Measurements from ENCODE around the gene C1QTNF6.

C1QTNF6 gene

GRCh38 chr22:37160027-37160426 lies 28.0 kb downstream of the C1QTNF6 start:
- no peak for DNase-seq

DNA sequence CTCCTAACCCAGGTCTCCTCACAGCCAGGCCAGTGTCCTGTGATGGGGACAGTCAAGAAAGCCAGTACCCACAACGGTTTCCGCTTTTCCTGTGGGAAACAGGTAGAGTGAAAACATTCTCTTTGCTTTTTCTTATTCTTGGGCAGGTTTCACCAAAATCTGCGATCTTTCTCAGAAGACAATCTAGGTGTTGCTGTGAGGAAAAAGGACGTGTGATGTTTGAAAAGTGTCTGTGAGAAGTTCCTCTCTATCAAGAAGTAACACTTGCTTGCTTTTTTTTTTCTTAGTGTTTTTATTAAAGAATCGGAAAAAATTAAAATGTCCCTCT lies 29.1 kb downstream of the C1QTNF6 start:
- no peak for DNase-seq

- DNase-seq = no peak
These were observed 30.3 kb downstream of the C1QTNF6 start for GRCh38 chr22:37157516-37158285.

DNA sequence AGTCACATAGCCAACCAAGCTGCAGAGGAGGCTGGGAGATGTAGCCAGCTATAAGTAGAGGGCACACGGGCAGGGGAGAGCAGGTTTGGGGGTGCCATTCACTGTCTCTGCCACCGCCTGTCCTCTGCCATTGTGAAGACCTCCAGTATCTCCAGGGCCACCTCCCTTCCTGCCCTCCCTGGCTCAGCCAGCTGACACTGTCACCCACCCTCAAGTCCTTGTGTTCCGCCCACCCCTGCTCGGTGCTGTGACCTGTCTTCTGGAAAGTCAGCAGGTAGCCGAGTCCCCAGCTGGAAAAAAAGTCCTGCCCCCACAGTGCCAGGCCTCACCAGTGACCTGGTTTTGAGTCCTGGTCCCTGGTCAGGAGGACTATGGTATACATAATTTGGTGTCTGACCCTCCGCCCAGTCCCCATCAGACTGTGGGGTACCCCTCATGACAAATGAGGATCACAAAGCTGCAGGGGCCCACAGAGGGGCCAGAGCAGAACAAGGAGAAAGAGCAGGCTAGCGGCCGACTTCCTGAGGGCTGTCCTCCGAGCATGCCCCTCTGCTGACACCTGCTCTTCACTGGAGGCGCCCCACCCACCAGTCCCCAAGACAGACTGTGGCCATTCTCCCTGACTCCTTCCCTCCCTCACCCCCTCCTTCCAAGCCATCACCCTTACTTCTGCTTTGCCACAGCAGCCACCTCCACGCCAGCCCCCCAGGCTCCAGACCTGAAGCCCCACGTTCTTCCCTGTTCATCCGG lies 31.2 kb downstream of the C1QTNF6 start:
- no peak for DNase-seq

DNA sequence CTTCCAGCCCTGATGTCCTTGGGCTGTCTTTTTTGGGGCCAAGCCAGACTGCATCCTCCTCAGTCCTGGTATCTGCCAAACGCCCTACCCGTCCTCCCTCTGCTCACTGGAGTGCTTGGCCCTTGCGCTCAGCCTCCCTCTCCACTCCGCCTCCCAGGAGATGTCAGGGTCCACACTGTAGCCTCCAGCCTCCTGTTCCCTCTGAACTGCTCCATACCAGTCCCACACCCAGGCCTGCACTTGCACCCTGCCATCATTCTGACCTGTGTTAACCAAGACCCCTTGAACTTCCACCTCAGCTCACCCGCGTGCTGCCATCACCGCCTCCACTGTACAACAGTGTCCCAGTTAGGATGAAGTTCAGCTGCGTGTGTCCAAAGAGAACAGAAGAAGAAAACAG lies 32.1 kb downstream of the C1QTNF6 start:
- DNase-seq = no peak

- no peak for DNase-seq
These were observed 32.9 kb downstream of the C1QTNF6 start for GRCh38 chr22:37154925-37155712.

GRCh38 chr22:37153901-37154300 lies 34.1 kb downstream of the C1QTNF6 start:
- no peak for DNase-seq

DNA sequence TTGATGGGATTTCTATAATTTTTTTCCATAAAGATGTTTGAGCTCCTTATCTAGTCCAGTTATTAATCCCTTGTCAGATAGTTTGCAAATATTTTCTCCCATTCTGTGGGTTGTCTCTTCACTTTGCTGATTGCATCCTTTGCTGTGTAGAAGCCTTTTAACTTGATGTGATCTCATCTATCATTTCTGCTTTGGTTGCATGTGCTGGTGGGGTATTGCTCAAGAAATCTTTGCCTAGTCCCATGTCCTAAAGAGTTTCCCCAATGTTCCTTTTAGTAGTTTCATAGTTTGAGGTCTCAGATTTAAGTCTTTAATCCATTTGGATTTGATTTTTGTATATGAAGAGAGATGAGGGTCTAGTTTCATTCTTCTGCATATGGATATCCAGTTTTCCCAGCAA lies 36.6 kb downstream of the C1QTNF6 start:
- DNase-seq = no peak

DNA sequence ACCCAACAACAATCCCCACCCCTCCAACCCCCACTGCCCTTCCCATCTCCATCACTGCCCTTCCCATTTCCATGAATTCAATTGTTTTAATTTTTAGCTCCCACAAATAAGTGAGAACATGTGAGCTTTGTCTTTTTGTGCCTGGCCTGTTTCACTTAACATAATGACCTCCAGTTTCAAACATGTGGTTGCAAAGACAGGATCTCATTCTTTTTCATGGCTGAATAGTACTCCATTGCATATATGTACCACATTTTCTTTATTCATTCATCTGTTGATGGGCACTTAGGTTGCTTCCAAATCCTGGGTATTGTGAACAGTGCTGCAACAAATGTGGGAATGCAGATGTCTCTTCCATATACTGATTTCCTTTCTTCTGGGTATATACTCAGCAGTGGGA lies 37.3 kb downstream of the C1QTNF6 start:
- DNase-seq = no peak

DNA sequence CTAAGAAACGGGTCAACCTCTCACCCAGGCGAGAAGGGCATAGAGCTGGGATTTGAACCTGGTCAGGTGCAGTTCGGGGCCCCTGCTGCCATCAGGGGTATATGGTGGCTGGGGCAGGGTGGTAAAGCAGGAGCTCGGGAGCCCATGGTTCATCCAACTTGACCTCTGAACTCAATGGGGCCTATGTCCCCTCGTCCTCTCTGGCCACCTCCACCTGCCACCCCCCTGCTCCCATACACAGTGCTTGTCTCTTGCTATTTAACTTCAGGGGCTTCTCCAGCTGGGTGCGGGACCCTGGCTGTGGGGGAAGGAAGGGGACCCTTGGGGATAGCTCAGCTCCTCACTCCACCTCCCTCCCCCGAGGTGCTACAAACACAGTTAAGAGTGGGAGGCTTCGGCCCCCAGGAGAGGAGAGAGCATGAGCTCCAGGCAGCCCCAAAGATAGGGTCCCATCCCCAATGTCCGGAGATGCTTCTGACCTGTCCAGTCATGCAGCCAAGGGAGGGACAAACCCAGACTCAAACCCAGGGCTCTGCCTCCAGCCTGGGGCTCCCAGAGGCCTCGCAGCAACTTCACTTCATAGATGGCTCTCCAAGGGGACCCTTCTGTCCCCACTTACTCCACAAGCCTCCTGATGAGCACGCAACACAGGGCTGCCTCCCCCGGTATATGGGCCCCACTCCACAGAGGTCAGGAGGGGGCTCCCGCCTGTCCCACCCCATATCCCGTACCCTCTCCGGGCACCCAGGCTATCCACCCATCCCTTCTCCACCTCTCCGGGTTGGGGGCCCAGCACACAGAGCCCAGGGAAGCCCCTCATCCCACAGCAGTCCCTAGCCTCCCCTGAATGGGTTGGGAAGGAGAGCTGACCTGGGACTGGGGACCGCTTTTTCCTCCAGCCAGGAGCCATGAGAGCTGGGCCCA lies 39.0 kb downstream of the C1QTNF6 start:
- no peak for DNase-seq

- DNase-seq = peak in 3 of 6 experiments; percentile 13 to 30 (median 15)
These were observed 39.9 kb downstream of the C1QTNF6 start for GRCh38 chr22:37148031-37148651.

DNA sequence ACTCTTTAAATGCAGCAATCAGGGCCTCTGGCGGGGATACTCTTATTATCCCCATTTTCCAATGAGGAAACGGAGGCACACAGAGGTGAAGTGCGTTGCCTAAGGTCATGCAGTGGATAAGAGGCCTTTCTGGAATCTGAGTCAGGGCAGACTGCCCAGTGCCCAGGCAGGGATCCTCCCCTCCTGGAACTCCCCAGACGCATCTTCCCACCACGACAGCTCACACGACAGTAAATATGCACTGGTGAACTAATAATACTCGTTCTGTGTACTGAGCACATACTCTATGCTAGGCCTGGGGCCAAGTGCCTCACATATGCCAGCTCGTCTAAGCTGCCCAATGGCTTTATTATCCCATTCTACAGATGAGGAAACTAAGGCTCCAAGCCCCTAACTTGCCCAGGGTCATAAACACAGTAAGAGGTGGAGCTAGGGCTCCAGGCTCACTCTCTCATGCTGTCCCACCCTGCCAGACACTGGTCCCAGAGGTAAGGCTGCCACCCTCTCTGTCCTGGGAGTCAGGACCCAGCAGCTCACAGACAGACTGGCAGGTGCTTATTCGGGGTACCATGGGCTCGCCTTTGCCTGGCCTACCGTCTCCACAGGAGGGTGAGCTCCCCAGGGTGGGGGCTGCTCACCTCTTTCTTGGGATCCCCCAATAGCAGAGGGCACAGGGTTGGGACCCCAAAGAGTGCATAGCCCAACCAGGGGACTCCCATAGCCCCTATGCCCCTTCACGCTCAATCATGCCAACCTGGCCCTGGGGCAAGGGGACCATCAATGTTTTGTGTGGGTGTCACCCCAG lies 40.7 kb downstream of the C1QTNF6 start:
- DNase-seq = no peak

- no peak for DNase-seq
These were observed 41.4 kb downstream of the C1QTNF6 start for GRCh38 chr22:37146507-37147180.

DNA sequence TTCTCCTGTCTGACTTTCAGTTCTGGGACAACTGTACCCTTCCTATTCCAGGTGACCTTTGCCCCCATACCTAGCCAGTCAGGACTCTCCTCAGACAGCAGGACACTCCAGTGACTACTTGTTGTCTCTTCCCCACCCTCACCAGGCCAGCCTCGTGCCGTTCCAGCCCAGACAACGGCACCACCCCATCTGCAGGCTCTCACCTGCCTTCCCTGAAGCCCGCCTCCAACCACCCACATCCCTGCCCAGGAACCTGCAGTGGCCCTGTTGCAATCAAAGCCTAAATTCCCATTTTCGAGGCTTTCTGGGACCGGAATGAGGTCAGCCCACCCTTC lies 42.0 kb downstream of the C1QTNF6 start:
- DNase-seq = no peak

DNA sequence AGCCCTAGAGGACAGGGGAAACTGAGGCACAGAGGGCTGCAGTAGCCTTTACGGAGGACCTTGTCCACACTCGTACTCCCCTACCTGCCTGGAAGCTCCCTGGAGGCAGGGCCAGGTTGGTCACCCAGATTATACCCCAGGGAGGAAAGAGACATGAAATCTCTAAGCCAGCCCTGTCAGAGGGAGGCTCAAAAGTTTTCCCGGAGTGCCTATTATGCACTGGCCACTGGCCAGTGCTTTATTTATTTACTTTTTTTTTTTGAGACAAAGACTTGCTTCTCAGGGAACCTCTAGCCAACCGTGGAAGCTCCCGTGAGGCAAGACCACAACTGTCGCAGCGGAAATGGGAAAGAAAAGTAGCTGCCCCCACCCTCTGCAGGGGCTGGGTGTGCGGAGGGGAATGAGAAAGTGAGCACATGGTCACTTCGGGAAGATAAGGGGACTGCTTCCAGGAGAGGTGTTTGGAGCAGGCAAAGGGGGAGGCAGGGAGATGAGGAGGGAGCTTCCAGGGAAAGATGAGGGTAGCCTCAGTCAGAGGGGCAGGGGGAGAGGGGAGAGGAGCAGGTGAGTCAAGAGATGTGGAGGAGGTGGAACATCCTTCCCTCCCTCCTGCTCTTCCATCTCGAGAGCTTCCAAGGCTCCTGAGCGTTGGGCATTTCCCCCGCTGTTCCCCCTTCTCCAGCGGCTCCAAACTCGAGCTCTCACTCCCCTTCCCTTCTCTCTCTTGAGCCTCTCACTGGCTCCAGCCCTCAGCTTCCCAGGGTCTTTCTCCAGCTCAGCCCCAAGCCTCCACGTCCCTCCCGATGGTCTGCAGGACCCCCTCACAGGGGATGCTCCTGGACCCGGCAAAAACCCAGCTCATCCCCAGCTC lies 42.6 kb downstream of the C1QTNF6 start:
- DNase-seq = no peak

DNA sequence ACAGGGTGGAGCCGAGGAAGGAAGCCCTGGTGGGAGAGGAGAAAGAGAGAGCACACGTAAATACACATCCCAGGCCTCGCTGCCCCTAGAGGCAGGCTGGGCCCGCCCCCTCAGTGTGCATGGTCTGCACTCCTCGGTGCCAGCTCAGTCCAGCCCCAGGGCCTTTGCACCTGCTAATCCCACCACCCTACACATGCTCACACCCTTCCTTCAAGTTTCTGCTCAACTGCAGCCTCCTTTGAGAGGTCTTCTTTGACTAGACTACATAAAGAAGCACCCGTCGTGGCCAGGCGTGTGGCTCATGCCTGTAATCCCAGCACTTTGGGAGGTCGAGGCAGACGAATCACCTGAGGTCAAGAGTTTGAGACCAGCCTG lies 43.9 kb downstream of the C1QTNF6 start:
- DNase-seq = no peak

DNA sequence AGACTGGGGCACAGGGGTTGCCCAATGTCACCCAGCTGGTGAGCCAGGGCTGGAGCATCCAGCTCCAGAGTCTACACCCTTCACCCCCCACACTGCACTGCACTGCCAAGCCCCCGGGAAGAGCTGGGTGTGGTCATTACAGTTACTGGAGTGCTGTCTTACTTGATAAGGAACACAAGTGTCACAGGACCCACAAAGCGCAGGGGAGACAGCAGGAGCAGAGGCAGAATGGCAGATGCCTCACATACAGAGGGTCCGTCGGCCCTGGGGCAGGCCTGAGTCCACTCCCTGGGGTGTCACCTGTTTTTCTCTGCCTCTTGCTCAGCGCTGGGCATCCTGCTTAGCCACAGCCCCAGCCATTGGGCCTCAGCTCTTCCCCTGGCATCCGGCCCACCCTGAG lies 46.1 kb downstream of the C1QTNF6 start:
- DNase-seq = no peak

DNA sequence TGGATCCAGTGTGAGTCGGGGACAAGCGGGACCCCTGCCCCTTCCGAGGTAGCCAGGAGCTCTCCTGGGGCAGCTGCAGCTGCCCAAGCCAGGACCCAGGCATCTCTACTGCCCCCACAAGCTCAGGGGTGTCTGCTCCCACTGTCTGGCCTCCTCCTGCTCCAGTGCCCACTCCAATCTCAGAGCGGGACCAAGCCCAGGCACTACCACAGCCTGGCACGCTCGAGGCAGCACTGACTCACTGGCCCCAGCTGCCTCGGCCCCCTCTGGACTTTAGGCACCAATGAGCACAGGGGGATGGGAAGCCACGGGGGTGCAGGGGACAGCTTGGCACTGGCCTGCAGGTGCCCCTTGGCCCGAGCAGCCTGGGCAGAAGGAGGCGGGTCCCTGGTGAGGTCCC lies 46.6 kb downstream of the C1QTNF6 start:
- no peak for DNase-seq

- DNase-seq = no peak
These were observed 47.2 kb downstream of the C1QTNF6 start for GRCh38 chr22:37140686-37141323.

All from stimulated activated naive CD4-positive, alpha-beta T cell (primary cell).